Measurements from ENCODE around the gene ZNF470.

Gene ZNF470

GRCh38 chr19:56567274-56568120 is at the start of gene ZNF470:
ZNF470 (plus strand) TSS chr19:56567468; CDS start chr19:56570312, 2,844 bp downstream.
- peak; percentile 96 for DNase-seq (ENCODE audit: low spot score)

DNA sequence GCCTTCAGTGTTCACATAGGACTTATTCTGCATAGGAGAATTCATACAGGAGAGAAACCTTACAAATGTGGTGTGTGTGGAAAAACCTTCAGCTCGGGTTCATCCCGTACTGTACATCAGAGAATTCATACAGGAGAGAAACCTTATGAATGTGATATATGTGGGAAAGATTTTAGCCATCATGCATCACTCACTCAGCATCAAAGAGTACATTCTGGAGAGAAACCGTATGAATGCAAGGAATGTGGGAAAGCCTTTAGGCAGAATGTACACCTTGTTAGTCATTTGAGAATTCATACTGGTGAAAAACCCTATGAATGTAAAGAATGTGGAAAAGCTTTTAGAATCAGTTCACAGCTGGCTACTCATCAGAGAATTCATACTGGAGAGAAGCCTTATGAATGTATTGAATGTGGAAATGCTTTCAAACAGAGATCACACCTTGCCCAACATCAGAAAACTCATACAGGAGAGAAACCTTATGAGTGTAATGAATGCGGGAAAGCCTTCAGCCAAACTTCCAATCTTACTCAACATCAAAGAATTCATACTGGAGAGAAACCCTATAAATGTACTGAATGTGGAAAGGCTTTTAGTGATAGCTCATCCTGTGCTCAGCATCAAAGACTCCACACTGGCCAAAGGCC is 41.9 kb upstream of the ZNF470 start:
- DNase-seq (ENCODE audit: low spot score): no peak

- no peak for DNase-seq (ENCODE audit: low spot score)
These were observed 29.8 kb upstream of the ZNF470 start for GRCh38 chr19:56537442-56537841.

GRCh38 chr19:56538254-56538760 is 29.0 kb upstream of the ZNF470 start:
- peak; percentile 95 for DNase-seq (ENCODE audit: low spot score)

- no peak for DNase-seq (ENCODE audit: low spot score)
These were observed 28.5 kb upstream of the ZNF470 start, which contains the start of gene ZFP28 for GRCh38 chr19:56538761-56539263. ZFP28 (plus strand) TSS chr19:56538948; CDS start chr19:56539019, 71 bp downstream.

DNA sequence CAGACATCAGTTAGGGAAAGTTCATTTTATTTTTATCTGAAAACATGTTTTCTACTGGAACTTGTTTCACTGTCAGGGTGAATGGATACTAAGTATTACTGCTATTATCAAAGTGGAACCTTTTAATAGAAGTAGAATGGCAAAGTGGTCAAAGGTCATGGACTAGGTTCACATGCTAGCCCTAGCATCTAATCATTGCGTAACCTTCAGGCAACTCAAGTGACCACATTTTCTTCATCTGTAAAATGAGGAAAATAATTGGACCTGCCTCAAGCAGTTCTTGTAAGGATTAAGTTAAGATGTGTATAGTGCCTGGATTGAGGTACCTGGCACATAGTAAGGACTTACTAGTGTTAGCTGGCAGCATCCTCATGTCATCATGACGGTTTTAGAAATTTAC is 23.5 kb upstream of the ZNF470 start:
- DNase-seq (ENCODE audit: low spot score): no peak

DNA sequence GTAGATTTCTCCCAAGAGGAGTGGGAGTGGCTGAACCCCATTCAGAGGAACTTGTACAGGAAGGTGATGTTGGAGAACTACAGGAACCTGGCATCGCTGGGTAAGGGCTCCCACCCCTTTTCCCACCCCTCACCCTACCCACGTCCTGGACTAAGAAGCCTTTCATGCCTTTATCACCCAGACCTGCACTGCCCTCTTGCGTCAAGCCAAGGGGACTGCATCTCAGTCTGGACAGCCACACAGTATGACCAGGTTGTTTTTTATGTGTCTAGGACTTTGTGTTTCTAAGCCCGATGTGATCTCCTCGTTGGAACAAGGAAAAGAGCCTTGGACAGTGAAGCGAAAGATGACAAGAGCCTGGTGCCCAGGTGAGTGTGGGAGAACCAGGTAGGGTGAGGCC is 19.7 kb upstream of the ZNF470 start:
- no peak for DNase-seq (ENCODE audit: low spot score)

- no peak for DNase-seq (ENCODE audit: low spot score)
These were observed 12.9 kb upstream of the ZNF470 start for GRCh38 chr19:56554272-56554869.

- no peak for DNase-seq (ENCODE audit: low spot score)
These were observed 4.5 kb upstream of the ZNF470 start for GRCh38 chr19:56562766-56563165.

DNA sequence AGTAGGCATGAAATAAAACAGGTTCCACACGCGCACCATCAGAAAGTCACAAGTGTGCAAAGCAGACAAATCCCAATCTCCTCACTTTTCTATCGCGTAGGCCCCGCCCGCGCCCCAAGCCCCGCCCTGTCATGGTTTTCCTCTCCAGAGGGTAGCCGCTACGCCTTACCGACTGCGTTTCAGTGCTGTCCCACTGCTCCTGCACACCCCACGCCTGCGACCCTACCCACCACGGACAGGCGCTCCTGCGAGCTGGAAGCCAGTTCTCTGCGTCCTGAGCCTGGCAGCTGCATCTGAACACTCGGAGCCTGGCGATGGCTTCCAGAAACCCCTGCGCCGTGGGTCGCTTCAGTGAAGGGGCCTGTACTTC is 379 bp upstream of the ZNF470 start:
- DNase-seq (ENCODE audit: low spot score): peak; percentile 61

DNA sequence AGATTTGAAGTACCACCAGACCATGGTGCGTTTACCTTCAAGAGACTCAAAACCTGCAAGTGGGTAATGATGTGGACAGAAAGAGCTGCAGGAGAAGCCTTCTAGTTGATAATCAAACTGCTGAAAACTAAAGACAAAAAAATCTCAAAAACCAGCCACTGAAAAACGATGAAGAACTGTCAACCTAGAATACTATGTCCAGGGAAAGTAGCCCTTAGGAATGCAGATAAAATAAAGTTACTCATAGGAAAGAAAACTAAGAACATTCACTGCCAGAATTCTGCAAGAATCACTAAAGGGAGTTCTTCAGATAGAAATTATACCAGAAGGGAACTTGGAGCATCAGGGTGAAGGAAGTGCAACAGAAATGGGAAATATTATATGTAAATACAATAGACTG is 5.3 kb downstream of the ZNF470 start:
- no peak for DNase-seq (ENCODE audit: low spot score)

DNA sequence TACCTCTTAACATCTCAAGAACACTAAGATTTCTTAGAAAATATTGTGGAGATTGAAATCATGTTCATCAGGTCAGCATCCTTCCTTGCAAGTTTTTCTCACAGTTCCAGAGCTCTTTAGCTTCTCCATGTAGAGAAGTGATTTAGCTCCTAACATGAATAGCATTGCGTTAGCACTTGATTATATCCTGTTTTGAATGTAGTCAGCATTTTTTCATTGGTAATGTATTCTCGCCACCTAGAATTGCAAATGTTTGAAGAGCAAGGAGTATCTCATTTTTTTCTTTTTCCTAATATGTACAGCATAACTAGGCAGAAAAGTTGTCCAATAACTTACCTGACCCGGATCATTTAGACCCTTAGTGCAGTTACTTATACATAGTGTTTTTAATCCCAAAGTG is 6.6 kb downstream of the ZNF470 start:
- DNase-seq (ENCODE audit: low spot score): no peak

DNA sequence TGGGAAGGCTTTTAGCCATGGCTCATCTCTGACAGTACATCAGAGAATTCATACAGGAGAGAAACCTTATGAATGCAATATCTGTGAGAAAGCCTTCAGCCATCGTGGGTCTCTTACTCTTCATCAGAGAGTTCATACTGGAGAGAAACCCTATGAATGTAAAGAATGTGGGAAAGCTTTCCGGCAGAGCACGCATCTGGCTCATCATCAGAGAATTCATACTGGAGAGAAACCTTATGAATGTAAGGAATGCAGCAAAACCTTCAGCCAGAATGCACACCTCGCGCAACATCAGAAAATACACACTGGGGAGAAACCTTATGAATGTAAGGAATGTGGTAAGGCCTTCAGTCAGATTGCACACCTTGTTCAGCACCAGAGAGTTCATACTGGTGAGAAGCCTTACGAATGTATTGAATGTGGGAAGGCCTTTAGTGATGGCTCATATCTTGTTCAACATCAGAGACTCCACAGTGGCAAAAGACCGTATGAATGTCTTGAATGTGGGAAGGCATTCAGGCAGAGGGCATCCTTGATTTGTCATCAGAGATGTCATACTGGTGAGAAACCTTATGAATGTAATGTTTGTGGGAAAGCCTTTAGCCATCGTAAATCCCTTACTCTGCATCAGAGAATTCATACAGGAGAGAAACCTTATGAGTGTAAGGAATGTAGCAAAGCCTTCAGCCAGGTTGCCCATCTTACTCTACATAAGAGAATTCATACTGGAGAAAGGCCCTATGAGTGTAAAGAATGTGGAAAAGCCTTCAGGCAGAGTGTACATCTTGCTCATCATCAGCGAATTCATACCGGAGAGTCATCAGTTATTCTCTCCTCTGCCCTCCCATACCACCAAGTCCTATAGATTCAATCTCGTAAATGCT is 10.7 kb downstream of the ZNF470 start:
- no peak for DNase-seq (ENCODE audit: low spot score)

DNA sequence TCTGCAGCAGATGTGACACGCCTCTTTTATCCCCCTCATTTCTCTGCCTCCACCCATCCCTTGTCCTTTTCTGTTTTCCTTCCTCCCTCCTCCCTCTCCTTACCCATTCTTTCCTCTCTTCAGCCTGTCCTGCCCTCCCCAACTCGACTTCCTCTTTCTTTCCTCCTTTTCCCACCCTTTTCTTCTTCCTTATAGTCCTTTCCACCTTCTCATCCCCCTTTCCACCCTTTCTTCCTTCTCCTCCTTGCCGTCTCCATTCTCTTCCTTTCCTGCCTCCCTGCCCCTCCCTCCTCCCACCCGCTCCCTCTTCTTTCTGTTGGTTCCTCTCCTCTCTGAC is 27.1 kb downstream of the ZNF470 start:
- no peak for DNase-seq (ENCODE audit: low spot score)

DNA sequence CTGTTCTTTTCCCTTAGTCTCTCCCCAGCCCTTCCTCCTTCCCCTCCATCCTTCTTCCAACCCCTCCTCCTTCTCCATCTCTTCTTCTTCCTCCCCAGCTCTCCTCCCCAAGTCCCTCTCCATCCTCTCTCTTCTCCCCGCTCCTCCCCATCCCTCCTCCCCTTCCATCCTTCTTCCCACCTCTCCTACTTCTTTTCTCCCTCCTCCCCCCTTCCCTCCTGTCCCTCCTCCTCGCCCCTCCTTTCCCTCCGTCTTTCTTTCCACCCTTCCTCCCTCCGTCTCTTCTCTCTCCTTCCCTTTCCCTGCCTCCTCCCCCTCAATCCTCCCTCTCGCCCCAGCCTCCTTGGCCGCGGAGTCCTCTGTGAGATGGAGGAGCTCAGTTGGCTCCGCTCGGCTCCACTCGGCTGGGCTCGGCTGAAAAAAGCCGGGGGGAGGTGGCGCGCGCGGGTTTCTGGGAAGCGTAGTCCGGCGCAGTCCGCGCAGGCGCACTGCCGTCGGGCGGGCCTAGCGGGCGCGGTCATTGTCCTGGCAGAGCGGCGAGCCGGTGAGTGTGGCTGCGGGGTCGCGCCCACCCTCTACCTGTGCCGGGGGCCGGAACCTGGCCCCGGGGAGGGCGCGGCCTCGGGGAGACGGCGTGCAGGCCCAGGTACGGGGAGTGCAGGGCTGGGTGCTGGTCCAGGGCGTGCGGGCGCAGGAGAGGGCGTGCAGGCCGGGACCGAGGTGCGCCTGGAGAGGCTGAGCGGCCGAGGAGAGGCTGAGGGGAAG is 27.7 kb downstream of the ZNF470 start, which contains the start of gene ZNF71:
TSS of gene ZNF71 (plus strand) at position 520 of the 765 bp plus-strand sequence. CDS start 6,257 bp downstream, outside the sequence.
- peak; percentile 85 for DNase-seq (ENCODE audit: low spot score)

GRCh38 chr19:56595548-56595899 is 28.3 kb downstream of the ZNF470 start:
- DNase-seq (ENCODE audit: low spot score): no peak

DNA sequence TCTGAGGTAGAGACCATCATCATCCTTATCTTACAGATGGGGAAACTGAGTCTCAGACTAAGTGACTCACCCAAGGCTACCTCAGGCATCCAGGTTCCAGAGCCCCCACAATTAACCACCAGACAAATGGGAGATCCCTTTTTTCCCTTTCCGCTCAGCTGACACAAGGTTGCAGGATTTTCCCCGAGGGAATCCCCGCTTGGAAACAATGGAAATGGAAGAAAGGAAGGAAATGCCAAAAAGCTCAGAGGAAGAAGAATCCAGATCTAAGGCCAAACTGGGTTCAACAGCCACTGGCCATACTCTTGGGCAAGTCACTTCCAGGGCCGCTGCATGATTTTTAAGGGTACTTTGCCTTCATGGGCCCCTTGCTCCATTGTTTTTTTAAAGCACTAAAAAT is 29.4 kb downstream of the ZNF470 start:
- DNase-seq (ENCODE audit: low spot score): no peak

GRCh38 chr19:56597696-56598095 is 30.4 kb downstream of the ZNF470 start:
- DNase-seq (ENCODE audit: low spot score): peak; percentile 27

- DNase-seq (ENCODE audit: low spot score): no peak
These were observed 34.1 kb downstream of the ZNF470 start for GRCh38 chr19:56601375-56601774.

DNA sequence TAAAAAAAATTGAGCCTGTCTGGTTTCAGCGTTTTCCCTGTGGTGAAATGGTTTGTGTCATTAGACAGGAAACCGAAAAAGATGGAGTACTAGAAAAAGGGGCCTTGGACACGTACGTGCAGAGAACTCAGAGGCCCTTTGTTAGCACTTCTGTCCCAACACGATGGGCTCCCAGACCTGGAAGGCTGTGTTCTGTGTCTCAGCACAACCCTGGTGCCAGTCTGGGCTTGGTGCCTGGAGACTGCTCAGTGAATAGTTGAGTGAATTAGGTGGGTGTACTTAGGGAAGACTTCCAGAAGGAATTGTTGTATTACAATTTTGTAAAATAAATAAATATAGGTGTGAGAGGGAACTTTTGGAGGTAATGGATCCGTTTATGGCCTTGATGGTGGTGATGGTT is 36.6 kb downstream of the ZNF470 start:
- peak; percentile 80 for DNase-seq (ENCODE audit: low spot score)
